T-cell (primary cell): ENCODE measurements around the gene RAB11FIP5. TPM values are rescaled to one million over a fixed set of nuclear protein-coding genes. Genes with fewer than 3 reads are reported as not detected.

ENCODE experiments used
- ATAC-seq, 4 experiments: fragments of 200-7000 bp in 3 of 4; fragments of 150-1000 bp in 1 of 4; cut with Tn5 transposase; replicated peaks in 1 of 4; 1 replicate in 3 of 4; 2 replicates in 1 of 4; pipeline ENCODE4 v1.10.0; 2021; ENCODE audit warnings: moderate library complexity in 3 of 4, mild to moderate bottlenecking in 2 of 4, moderate number of reproducible peaks in 1 of 4
- CTCF ChIA-PET, 2 donors: fragments of 300-600 bp; sonication (Branson Sonifier 250); formaldehyde crosslinking; loops; one replicate each; lab custom pipeline; 2022; ENCODE audit warnings: antibody characterized with exemption in 2 of 2; lab: Charles Lee
- POLR2A ChIA-PET, 2 donors: fragments of 300-600 bp; sonication (Branson Sonifier 250); formaldehyde crosslinking; loops; one replicate each; lab custom pipeline; 2022; ENCODE audit warnings: antibody characterized with exemption in 2 of 2; lab: Charles Lee
- DNase-seq, 35 experiments: peaks; one replicate each; pipeline versions ENCODE4 v3.0.0 to v3.0.0-alpha.2; 2013 to 2023
- H3K27ac ChIP-seq: one replicate; pipeline ENCODE4 v1.5.1; 2013; ENCODE audit warnings: low read length
- H3K27me3 ChIP-seq, 2 experiments: replicated peaks in 1 of 2; 1 replicate in 1 of 2; 2 replicates in 1 of 2; pipeline versions ENCODE4 v1.6.1 to v1.7.0; 2013; ENCODE audit warnings: low read length in 1 of 2, mixed read lengths in 1 of 2; ENCODE audit not compliant: control insufficient read depth in 2 of 2, insufficient read depth in 2 of 2; ENCODE audit errors: extremely low read depth in 1 of 2
- H3K36me3 ChIP-seq, 2 donors: 1 replicate in 1 of 2; 2 replicates in 1 of 2; pipeline versions ENCODE4 v1.6.1 to v1.7.0; 2013; ENCODE audit warnings: low read length in 1 of 2; ENCODE audit not compliant: control insufficient read depth in 2 of 2, insufficient read depth in 1 of 2; ENCODE audit errors: extremely low read depth in 1 of 2
- H3K4me1 ChIP-seq, 2 experiments: 1 replicate in 1 of 2; 2 replicates in 1 of 2; pipeline versions ENCODE4 v1.6.1 to v1.7.0; 2013; ENCODE audit warnings: low read length in 2 of 2, mixed read lengths in 1 of 2; ENCODE audit not compliant: insufficient read depth in 2 of 2, control insufficient read depth in 1 of 2; ENCODE audit errors: extremely low read depth in 1 of 2
- H3K4me3 ChIP-seq, 2 donors: 1 replicate in 1 of 2; 2 replicates in 1 of 2; pipeline versions ENCODE4 v1.5.1 to v1.7.0; 2013; ENCODE audit warnings: mild to moderate bottlenecking in 2 of 2, low read length in 1 of 2, moderate library complexity in 1 of 2; ENCODE audit not compliant: control insufficient read depth in 1 of 2; ENCODE audit errors: extremely low read depth in 1 of 2
- H3K9me3 ChIP-seq: 2 replicates; pipeline ENCODE4 v1.7.0; 2013
- H3K27ac Mint-ChIP-seq, 2 donors: one replicate each; pipeline ENCODE4 v1.8.0; 2020 to 2021; ENCODE audit warnings: mild to moderate bottlenecking in 2 of 2, mixed read lengths in 2 of 2
- H3K27me3 Mint-ChIP-seq, 2 donors: one replicate each; pipeline ENCODE4 v1.8.0; 2021 to 2022; ENCODE audit warnings: mixed read lengths in 2 of 2
- H3K36me3 Mint-ChIP-seq: one replicate; pipeline ENCODE4 v1.8.0; 2021; ENCODE audit warnings: mixed read lengths
- H3K4me1 Mint-ChIP-seq, 3 donors: one replicate each; pipeline ENCODE4 v1.8.0; 2020 to 2022; ENCODE audit warnings: mixed read lengths in 3 of 3, mild to moderate bottlenecking in 1 of 3
- H3K4me3 Mint-ChIP-seq, 3 donors: one replicate each; pipeline ENCODE4 v1.8.0; 2020 to 2022; ENCODE audit warnings: mild to moderate bottlenecking in 3 of 3, mixed read lengths in 3 of 3, moderate library complexity in 3 of 3
- H3K9me3 Mint-ChIP-seq, 3 donors: one replicate each; pipeline ENCODE4 v1.8.0; 2020 to 2022; ENCODE audit warnings: mixed read lengths in 3 of 3
- WGBS: methylation state at CpG from one replicate; pipeline ENCODE4 v1.1.5; 2013; ENCODE audit warnings: missing lambda C conversion rate; ENCODE audit not compliant: insufficient coverage; 5-methylcytosine and 5-hydroxymethylcytosine counted together
- total RNA-seq, 35 experiments: library from RNA in 6 of 35; stranded (reverse) in 6 of 35; fragments of 120-200 nt in 1 of 35; gene quantifications; one replicate each; pipeline versions ENCODE4 v1.2.1 to v1.2.4 and lab custom pipeline; 2013 to 2026

The RAB11FIP5 gene
- total RNA-seq, 5 donors from 2014 or later (not counting 1 experiment from before 2014, with no cell fraction given) = 7.9 to 15.2 (median 11.0) TPM

DNA sequence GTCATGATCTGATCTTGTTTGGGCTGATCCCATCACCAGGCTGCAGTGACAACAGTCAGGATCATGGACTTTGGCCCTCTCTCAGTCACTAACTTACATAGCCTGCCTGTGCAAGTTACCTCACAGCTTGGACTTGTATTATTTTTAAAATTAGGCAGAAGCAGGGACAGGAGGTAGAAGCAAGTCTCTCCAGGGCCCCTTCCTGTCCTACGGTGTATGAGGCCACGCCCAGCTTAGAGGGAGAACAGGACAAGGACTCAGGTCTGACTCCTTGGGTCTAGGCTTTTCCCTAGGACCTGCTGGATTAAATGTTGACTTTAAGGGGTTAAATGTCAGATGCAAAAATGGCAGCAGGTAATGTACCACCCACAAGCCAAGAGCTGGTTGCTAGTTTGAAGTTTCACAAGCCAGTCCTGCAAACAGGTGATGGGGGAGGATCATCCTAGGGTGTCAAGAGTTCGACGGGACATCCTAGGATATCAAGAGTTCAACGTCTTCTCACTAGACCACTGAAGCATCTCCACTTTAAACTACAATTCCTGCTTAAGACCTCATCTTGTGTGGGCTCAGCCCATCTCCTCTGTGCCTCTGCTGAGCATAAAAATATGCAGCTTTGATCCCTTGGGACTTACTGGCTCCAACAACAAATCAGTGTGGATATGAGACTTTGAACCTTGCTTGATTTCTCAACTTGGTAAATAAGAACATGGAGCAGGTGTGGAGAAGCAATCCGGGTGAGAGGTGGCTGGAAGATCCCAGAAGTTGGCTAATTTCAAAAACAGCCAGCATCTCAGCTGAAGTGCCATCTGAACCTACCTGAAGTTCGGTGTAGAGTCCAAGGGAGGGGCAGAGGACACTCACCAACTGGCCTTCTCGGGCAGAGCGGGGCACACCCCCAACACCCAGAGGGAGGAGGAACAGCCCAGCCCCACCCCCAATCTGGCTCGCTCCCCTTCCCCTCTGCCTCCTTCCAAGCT is 80.7 kb downstream of the RAB11FIP5 start:
- DNase-seq = no peak
- 83% methylated on average over 3 of the region's 10 CpGs for WGBS
- H3K4me3 Mint-ChIP-seq = no peak overlapping the region
- no peak overlapping the region for H3K27ac ChIP-seq
- no peaks in the 10 kb centered on the region for H3K9me3 Mint-ChIP-seq
- ATAC-seq = no peak
- peaks cover 12% of the 10 kb centered on the region for H3K36me3 Mint-ChIP-seq
- H3K27me3 Mint-ChIP-seq = no peaks in the 10 kb centered on the region
- no peaks in the 10 kb centered on the region for H3K36me3 ChIP-seq
- H3K4me3 ChIP-seq = no peak overlapping the region
- H3K9me3 ChIP-seq = no peaks in the 10 kb centered on the region
- peaks cover 0 to 4% of the 10 kb centered on the region in 2 experiments for H3K27me3 ChIP-seq
- H3K27ac Mint-ChIP-seq = no peak overlapping the region
- H3K4me1 Mint-ChIP-seq = no peaks in the 10 kb centered on the region
- POLR2A ChIA-PET = no interaction called here
- no peaks in the 10 kb centered on the region for H3K4me1 ChIP-seq
- CTCF ChIA-PET = no interaction called here

DNA sequence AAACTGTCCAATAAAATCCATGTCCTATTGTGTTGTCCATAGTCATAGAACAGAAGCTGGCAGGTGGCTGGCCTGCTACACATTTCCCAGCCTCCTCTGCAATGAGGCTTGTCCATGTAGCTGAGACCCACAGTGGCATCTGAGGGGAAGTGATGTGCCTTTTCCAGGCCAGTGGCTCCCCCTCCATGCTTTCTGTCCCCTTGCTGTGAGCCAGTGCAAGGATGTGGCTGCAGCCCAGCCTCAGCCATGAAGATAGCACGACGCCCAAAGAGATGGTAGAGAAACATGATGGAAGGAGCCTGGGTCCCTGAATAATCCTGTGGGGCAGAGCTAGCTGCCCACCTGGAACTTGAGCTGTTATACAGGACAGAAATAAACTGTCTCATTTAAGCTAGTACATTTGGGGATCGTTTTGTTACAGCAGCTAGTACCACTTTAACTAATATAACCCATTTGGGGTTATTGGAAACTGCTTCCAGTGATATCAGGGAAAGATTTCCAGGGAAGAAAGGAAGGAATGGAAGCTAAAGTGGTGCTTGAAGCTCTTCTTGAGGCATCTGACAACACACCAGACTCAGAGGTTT is 81.6 kb downstream of the RAB11FIP5 start:
- CTCF ChIA-PET = no interaction called here
- Histone ChIP-seq H3K4me1 (no peaks in the 10 kb centered on the region), H3K36me3 (no peaks in the 10 kb centered on the region), H3K4me3 (no peak overlapping the region), H3K9me3 (no peaks in the 10 kb centered on the region), H3K27me3 (peaks cover 0 to 4% of the 10 kb centered on the region in 2 experiments), H3K27ac (no peak overlapping the region)
- Mint-ChIP-seq H3K36me3 (peaks cover 12% of the 10 kb centered on the region), H3K27me3 (no peaks in the 10 kb centered on the region), H3K4me3 (no peak overlapping the region), H3K4me1 (no peaks in the 10 kb centered on the region), H3K27ac (no peak overlapping the region), H3K9me3 (no peaks in the 10 kb centered on the region)
- no peak for ATAC-seq
- WGBS = 91% methylated on average over 2 of the region's 3 CpGs
- DNase-seq = no peak
- POLR2A ChIA-PET = no interaction called here

DNA sequence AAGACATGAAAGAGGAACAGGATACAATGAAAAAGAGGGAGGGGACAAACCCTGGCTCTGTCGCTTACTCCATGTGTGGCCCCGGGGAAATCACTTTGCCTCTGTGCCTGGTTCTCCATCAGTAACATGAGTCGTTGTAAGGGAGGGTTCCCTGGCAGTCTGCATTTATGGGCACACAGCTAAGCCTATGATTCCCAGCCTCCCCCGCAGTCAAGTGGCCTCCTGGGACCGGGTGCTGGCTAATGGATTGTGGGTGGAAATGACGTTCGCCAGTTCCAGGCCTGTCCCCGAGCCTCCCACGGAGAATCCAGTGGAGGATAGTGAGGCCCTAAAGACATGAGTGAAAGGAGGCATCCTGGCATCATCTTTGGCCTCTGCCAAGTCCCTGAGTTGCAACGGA is 83.9 kb downstream of the RAB11FIP5 start:
- CTCF ChIA-PET = no interaction called here

DNA sequence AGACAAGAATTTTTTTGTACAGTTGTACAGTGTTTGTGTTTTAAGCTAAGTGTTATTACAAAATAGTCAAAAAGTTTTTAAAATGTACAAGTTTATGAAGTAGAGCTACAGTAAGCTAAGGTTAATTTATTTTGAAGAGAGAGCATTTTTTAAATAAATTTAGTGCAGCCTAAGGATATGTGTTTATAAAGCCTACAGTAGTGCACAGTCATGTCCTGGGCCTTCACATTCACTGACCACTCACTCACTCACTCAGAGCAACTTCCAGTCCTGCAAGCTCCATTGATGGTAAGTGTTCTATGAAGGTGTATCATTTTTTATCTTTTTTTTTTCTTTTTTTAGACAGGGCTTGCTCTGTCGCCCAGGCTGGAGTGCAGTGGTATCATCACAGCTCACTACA is 85.4 kb downstream of the RAB11FIP5 start:
- H3K27ac Mint-ChIP-seq = no peak overlapping the region
- H3K36me3 ChIP-seq = no peaks in the 10 kb centered on the region
- no peak for DNase-seq
- no peaks in the 10 kb centered on the region for H3K4me1 ChIP-seq
- H3K4me1 Mint-ChIP-seq = no peaks in the 10 kb centered on the region
- no peak for ATAC-seq
- H3K9me3 ChIP-seq = no peaks in the 10 kb centered on the region
- no peak overlapping the region for H3K27ac ChIP-seq
- ChIA-PET CTCF (interaction anchor here in 1 of 2 donors (0.5 to 0.8 kb wide), 2 partner anchors 13 to 330 kb away, joined by 3 read pairs; no protein-coding TSS in a partner anchor), POLR2A (no interaction called here)
- peaks cover 0 to 4% of the 10 kb centered on the region in 2 experiments for H3K27me3 ChIP-seq
- H3K36me3 Mint-ChIP-seq = peaks cover 12% of the 10 kb centered on the region
- 83% methylated on average over 1 of the region's 1 CpG for WGBS
- H3K27me3 Mint-ChIP-seq = no peaks in the 10 kb centered on the region
- no peak overlapping the region for H3K4me3 Mint-ChIP-seq
- no peak overlapping the region for H3K4me3 ChIP-seq
- no peaks in the 10 kb centered on the region for H3K9me3 Mint-ChIP-seq

More for the DNA sequence above, 83.9 kb downstream of the RAB11FIP5 start:
- H3K36me3 ChIP-seq = no peaks in the 10 kb centered on the region
- no peaks in the 10 kb centered on the region for H3K4me1 Mint-ChIP-seq
- no peaks in the 10 kb centered on the region for H3K9me3 Mint-ChIP-seq
- H3K27ac Mint-ChIP-seq = no peak overlapping the region
- no peaks in the 10 kb centered on the region for H3K27me3 Mint-ChIP-seq
- no peak overlapping the region for H3K4me3 ChIP-seq
- 91% methylated on average over 9 of the region's 10 CpGs for WGBS
- no peaks in the 10 kb centered on the region for H3K4me1 ChIP-seq
- H3K4me3 Mint-ChIP-seq = no peak overlapping the region
- no peaks in the 10 kb centered on the region for H3K9me3 ChIP-seq
- peaks cover 12% of the 10 kb centered on the region for H3K36me3 Mint-ChIP-seq
- no peak for ATAC-seq
- H3K27me3 ChIP-seq = peaks cover 0 to 4% of the 10 kb centered on the region in 2 experiments
- no peak overlapping the region for H3K27ac ChIP-seq
- DNase-seq = no peak
- POLR2A ChIA-PET = no interaction called here

DNA sequence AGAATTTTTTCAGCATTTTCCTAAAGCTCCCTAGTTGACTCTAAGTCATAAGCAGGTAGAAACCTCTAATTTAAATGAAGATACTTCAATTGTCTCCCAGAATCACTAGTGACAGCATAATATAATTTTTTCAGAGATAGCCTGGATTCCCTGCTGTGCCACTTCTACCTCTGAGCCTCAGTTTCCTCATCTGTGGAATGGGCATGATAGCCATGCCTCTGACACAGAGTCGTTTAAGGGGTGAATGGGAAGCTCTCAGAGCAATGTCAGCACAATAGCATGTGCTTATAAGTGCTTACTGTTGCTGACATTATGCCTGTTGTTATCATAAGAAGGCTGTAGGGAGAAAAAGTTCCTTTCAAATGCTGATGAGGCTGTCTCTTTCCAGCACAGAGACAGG is 89.3 kb downstream of the RAB11FIP5 start:
- Histone ChIP-seq H3K9me3 (no peaks in the 10 kb centered on the region), H3K4me1 (no peaks in the 10 kb centered on the region), H3K27ac (no peak overlapping the region), H3K27me3 (no peaks in the 10 kb centered on the region), H3K36me3 (peaks cover 0 to 2% of the 10 kb centered on the region in 2 donors), H3K4me3 (no peak overlapping the region)
- Mint-ChIP-seq H3K4me3 (no peak overlapping the region), H3K27ac (no peak overlapping the region), H3K4me1 (no peaks in the 10 kb centered on the region), H3K9me3 (no peaks in the 10 kb centered on the region), H3K27me3 (no peaks in the 10 kb centered on the region), H3K36me3 (peaks cover 12% of the 10 kb centered on the region)
- ChIA-PET POLR2A (no interaction called here), CTCF (no interaction called here)
- DNase-seq = no peak
- no CpG with 5 or more reads among the region's 1 CpG for WGBS
- ATAC-seq = no peak
